ENCODE results near the gene IL17REL.

Gene IL17REL

DNA sequence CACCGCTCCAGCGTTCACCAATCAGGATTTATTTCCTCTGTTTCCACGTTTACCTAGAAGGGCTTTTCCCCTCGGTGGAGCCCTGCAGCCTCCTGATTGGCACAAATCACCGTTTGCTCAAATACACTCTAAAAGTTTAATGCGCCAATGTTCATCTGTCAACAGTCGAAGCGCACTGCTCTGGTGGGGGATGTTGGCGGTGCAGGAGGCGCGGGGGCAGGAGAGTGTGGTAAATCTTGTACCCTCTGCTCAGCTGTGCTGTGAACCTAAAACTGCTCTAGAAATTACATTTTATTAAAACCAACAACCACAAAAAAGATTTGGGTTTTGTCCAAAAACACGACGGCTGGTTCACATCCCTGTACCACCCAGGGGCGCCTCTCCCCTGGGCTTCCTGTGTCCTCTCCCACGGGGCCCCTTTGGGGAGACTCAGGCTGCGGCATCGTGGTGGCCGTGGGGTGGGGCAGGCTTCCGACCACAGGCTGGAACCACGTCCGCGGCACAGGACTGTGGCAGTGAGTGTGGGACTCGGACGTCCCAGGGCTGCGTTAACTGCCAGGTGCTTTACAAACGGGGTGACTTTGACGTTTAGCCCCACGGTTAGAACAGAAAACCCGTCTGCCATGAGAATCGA is 32.0 kb upstream of the IL17REL start:
- TF ChIP-seq, protein P1, sequence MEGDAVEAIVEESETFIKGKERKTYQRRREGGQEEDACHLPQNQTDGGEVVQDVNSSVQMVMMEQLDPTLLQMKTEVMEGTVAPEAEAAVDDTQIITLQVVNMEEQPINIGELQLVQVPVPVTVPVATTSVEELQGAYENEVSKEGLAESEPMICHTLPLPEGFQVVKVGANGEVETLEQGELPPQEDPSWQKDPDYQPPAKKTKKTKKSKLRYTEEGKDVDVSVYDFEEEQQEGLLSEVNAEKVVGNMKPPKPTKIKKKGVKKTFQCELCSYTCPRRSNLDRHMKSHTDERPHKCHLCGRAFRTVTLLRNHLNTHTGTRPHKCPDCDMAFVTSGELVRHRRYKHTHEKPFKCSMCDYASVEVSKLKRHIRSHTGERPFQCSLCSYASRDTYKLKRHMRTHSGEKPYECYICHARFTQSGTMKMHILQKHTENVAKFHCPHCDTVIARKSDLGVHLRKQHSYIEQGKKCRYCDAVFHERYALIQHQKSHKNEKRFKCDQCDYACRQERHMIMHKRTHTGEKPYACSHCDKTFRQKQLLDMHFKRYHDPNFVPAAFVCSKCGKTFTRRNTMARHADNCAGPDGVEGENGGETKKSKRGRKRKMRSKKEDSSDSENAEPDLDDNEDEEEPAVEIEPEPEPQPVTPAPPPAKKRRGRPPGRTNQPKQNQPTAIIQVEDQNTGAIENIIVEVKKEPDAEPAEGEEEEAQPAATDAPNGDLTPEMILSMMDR (IDR thresholded peaks at IDR 0.05; ENCODE audit: borderline replicate concordance, insufficient read depth, low read depth, low read length): no peak
- H3K4me3 ChIP-seq (ENCODE audit: low read depth, low read length): no peak overlapping the region

DNA sequence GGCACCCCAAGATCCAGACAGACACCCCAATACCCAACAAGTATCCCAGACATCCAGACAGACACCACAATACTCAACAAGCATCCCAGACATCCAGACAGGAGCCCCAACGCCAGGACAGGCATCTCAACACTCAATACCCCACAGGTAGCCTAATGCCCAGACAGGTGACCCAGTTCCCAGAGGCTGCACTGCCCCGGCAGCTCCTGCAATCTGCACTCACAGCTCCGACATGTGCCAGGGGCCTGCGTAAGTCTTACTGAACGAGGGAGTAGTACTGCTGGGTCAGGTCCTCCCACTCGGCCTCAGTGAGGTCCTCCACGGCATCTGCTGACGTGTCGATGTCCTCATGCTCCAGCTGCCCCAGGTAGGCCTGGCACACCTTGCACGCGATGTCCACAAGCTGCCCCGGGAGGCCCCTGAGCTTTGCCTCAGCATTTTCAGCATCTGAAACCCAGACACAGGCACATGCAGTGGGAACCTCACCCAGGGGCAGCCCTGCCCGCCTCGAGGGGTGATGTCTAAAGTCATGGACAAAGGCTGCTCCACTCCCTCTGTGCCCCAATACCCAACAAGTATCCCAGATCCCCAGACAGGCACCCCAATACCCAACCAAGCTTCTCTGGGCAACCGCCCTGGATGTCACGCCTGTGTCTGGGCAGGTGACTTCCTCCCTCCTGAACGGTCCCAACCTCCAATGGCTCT is 28.9 kb upstream of the IL17REL start:
- no peak overlapping the region for H3K4me3 ChIP-seq (ENCODE audit: low read depth, low read length)
- TF ChIP-seq, protein P1 (IDR thresholded peaks at IDR 0.05; ENCODE audit: borderline replicate concordance, insufficient read depth, low read depth, low read length): no peak

DNA sequence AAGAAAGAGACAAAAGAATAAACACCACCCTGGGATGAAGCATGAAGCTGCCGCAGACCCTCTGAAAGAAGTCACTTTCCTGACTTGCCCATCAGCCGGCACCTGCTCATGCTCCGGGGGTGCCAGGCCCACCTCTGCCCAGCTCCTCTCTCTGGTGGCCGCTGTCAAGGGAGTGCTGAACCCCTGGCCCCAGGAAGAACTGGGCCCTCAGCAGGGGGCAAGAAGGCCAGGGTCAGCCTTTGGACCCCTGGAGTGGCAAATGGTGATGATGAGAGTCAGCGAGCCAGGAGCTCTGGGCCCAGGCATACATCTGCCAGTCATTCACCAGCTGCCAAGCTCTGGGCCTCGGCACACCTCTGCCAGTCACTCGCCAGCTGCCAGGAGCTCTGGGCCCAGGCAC is 28.2 kb upstream of the IL17REL start:
- TF ChIP-seq, protein P1 (IDR thresholded peaks at IDR 0.05; ENCODE audit: borderline replicate concordance, insufficient read depth, low read depth, low read length): no peak
- H3K4me3 ChIP-seq (ENCODE audit: low read depth, low read length): no peak overlapping the region

DNA sequence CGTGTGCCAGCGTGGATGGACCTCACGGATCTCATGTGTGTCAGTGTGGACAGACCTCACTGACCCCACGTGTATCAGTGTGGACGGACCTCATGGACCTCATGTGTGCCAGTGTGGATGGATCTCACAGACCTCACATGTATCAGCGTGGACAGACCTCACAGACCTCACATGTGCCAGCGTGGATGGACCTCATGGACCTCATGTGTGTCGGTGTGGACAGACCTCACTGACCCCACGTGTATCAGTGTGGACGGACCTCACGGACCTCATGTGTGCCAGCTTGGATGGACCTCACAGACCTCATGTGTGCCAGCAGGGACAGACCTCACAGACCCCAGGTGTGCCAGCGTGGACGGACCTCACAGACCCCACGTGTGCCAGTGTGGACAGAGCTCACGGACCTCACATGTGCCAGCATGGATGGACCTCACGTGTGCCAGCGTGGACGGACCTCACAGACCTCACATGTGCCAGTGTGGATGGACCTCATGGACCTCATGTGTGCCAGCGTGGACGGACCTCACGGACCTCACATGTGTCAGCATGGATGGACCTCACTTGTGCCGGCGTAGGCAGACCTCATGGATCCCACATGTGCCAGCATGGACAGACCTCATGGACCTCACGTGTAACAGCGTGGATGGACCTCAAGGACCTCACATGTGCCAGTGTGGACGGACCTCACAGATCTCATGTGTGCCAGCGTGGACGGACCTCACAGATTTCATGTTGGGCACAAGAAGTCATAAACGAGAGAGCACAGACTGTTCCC is 27.3 kb upstream of the IL17REL start:
- H3K4me3 ChIP-seq (ENCODE audit: low read depth, low read length): no peak overlapping the region
- TF ChIP-seq, protein P1 (IDR thresholded peaks at IDR 0.05; ENCODE audit: borderline replicate concordance, insufficient read depth, low read depth, low read length): no peak

- TF ChIP-seq, protein P1 (IDR thresholded peaks at IDR 0.05; ENCODE audit: borderline replicate concordance, insufficient read depth, low read depth, low read length): no peak
- no peak overlapping the region for H3K4me3 ChIP-seq (ENCODE audit: low read depth, low read length)
Observed at GRCh38 chr22:50035976-50036724, 23.6 kb upstream of the IL17REL start.

DNA sequence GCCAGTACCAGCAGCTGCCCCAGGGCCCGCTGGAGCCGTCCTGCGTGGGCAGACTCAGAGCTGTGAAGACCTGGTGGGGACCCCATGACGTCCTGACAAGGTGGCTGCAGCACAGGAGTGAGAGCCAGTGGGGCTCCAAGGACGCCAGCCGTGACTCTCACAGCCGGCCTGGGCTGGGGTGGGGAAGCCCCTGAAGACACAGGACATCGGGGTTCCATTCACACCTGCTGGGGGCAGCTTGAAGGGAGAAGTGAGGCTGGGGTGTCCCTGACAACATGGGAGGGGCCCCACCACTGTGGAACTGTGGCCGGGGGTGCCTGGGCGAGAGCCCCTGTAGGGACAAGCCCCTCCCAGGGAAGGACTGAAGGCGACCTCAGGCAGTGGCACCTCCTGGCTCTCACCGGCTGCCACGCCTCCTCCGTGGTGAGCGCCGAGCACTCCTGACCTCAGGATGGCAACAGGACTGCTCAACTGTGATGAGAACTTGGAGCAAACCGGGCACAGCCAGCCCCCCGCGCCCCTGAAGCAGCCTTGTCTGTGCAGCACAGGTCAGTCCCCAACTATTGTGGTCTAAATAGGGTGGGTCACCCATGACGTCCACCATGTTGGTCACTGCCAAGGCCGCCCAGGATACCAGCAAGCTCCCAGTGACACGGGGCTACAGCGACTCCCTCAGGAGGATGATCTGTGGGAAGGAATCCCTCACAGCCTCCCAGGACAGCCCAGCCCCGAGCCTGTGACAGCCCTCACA is 22.7 kb upstream of the IL17REL start:
- H3K4me3 ChIP-seq (ENCODE audit: low read depth, low read length): no peak overlapping the region
- TF ChIP-seq, protein P1 (IDR thresholded peaks at IDR 0.05; ENCODE audit: borderline replicate concordance, insufficient read depth, low read depth, low read length): no peak

Data from GM12875 (cell line).